ENCODE measurements around the gene RPTN. TPM values are rescaled to one million over a fixed set of nuclear protein-coding genes. Genes with fewer than 3 reads are reported as not detected.

RPTN gene
- total RNA-seq, 1 donor from 2014 or later = not detected

GRCh38 chr1:152164517-152165136 is 5.6 kb upstream of the RPTN start:
- TF ChIP-seq CTCF (IDR thresholded peaks at IDR 0.05) = no peak
- intact Hi-C loops (cut with DNase I) = no loop called here
- no peak overlapping the region for H3K4me3 ChIP-seq
- no peaks in the 10 kb centered on the region for H3K36me3 ChIP-seq
- no peak for DNase-seq
- H3K27ac ChIP-seq = no peak overlapping the region
- ATAC-seq = no peak
- H3K4me1 ChIP-seq = peaks cover 21% of the 10 kb centered on the region
- H3K27me3 ChIP-seq (ENCODE audit: low read depth) = no peaks in the 10 kb centered on the region
- no peaks in the 10 kb centered on the region for H3K9me3 ChIP-seq

- Histone ChIP-seq H3K4me3 (no peak overlapping the region), H3K27me3 (ENCODE audit: low read depth) (no peaks in the 10 kb centered on the region), H3K4me1 (peaks cover 9% of the 10 kb centered on the region), H3K9me3 (no peaks in the 10 kb centered on the region), H3K36me3 (no peaks in the 10 kb centered on the region), H3K27ac (no peak overlapping the region)
- DNase-seq = no peak
- TF ChIP-seq CTCF (IDR thresholded peaks at IDR 0.05) = no peak
- intact Hi-C loops (cut with DNase I) = no loop called here
- ATAC-seq = peak; percentile 39 to 61
Measured at GRCh38 chr1:152162792-152163463, 3.9 kb upstream of the RPTN start.

GRCh38 chr1:152160576-152160975 is 1.5 kb upstream of the RPTN start:
- H3K27me3 ChIP-seq (ENCODE audit: low read depth) = no peaks in the 10 kb centered on the region
- no peaks in the 10 kb centered on the region for H3K9me3 ChIP-seq
- intact Hi-C loops (cut with DNase I) = no loop called here
- no peak overlapping the region for H3K4me3 ChIP-seq
- peak overlapping the region; percentile 18 for H3K27ac ChIP-seq
- ATAC-seq = peak; percentile 47 to 66
- TF ChIP-seq CTCF (IDR thresholded peaks at IDR 0.05) = no peak
- peaks cover 2% of the 10 kb centered on the region for H3K4me1 ChIP-seq
- no peaks in the 10 kb centered on the region for H3K36me3 ChIP-seq
- DNase-seq = no peak

GRCh38 chr1:152153996-152154395 is 5.0 kb downstream of the RPTN start:
- no peaks in the 10 kb centered on the region for H3K36me3 ChIP-seq
- intact Hi-C loops (cut with DNase I) = no loop called here
- no peak for TF ChIP-seq CTCF (IDR thresholded peaks at IDR 0.05)
- ATAC-seq = no peak
- H3K9me3 ChIP-seq = no peaks in the 10 kb centered on the region
- no peaks in the 10 kb centered on the region for H3K27me3 ChIP-seq (ENCODE audit: low read depth)
- DNase-seq = no peak
- H3K27ac ChIP-seq = no peak overlapping the region
- H3K4me3 ChIP-seq = no peak overlapping the region
- no peaks in the 10 kb centered on the region for H3K4me1 ChIP-seq

GRCh38 chr1:152151646-152152045 is 7.4 kb downstream of the RPTN start:
- Histone ChIP-seq H3K9me3 (peaks cover 7% of the 10 kb centered on the region), H3K36me3 (no peaks in the 10 kb centered on the region), H3K4me3 (no peak overlapping the region), H3K4me1 (no peaks in the 10 kb centered on the region), H3K27ac (no peak overlapping the region), H3K27me3 (ENCODE audit: low read depth) (no peaks in the 10 kb centered on the region)
- no peak for ATAC-seq
- no peak for DNase-seq
- intact Hi-C loops (cut with DNase I) = no loop called here
- TF ChIP-seq CTCF (IDR thresholded peaks at IDR 0.05) = no peak
